GM23338 (cell line): ENCODE results near the gene SUGCT. TPM values are rescaled to one million over a fixed set of nuclear protein-coding genes. Genes with fewer than 3 reads are reported as not detected.

Source experiments
- ATAC-seq: fragments of 200-7000 bp; cut with Tn5 transposase; 3 replicates; pipeline ENCODE4 v1.9.1; 2020
- DNase-seq: peaks from one replicate; pipeline ENCODE4 v3.0.0-alpha.2; 2015; ENCODE audit warnings: low spot score
- H2AFZ ChIP-seq: fragments of 200-600 bp; sonication (generic); 2 replicates; pipeline ENCODE4 v1.8.0; 2016; ENCODE audit warnings: antibody characterized with exemption, mild to moderate bottlenecking, moderate library complexity
- H3F3A ChIP-seq: fragments of 200-600 bp; sonication (generic); replicated peaks from 2 replicates; pipeline ENCODE4 v1.8.0; 2017; ENCODE audit warnings: antibody characterized with exemption, mixed run types, low read depth
- H3K27ac ChIP-seq: fragments of 200-600 bp; sonication (generic); 2 replicates; pipeline ENCODE4 v1.6.1; 2016; ENCODE audit warnings: low read depth
- H3K27me3 ChIP-seq: fragments of 200-600 bp; sonication (generic); 2 replicates; pipeline ENCODE4 v1.8.0; 2016; ENCODE audit warnings: mild to moderate bottlenecking, mixed run types, moderate library complexity; ENCODE audit not compliant: insufficient read depth
- H3K36me3 ChIP-seq: fragments of 200-600 bp; sonication (generic); 2 replicates; pipeline ENCODE4 v1.8.0; 2016; ENCODE audit warnings: mild to moderate bottlenecking; ENCODE audit not compliant: insufficient read depth
- H3K4me1 ChIP-seq: fragments of 200-600 bp; sonication (generic); 2 replicates; pipeline ENCODE4 v1.8.0; 2016; ENCODE audit warnings: mild to moderate bottlenecking, moderate library complexity; ENCODE audit not compliant: insufficient read depth
- H3K4me2 ChIP-seq: fragments of 200-600 bp; sonication (generic); 2 replicates; pipeline ENCODE4 v1.7.1; 2017; ENCODE audit warnings: mixed run types
- H3K4me3 ChIP-seq: fragments of 200-600 bp; sonication (generic); 2 replicates; pipeline ENCODE4 v1.6.1; 2016; ENCODE audit warnings: mixed run types
- H3K79me2 ChIP-seq: fragments of 200-600 bp; sonication (generic); replicated peaks from 2 replicates; pipeline ENCODE4 v1.8.0; 2017; ENCODE audit warnings: mild to moderate bottlenecking; ENCODE audit not compliant: insufficient read depth
- H3K9me2 ChIP-seq: fragments of 200-600 bp; sonication (generic); 2 replicates; pipeline ENCODE4 v1.8.0; 2017; ENCODE audit not compliant: insufficient read depth
- H4K20me1 ChIP-seq: fragments of 200-600 bp; sonication (generic); replicated peaks from 2 replicates; pipeline ENCODE4 v1.8.0; 2017; ENCODE audit warnings: mild to moderate bottlenecking; ENCODE audit not compliant: insufficient read depth
- H3K27ac Mint-ChIP-seq: 2 replicates; pipeline ENCODE4 v1.8.0; 2020; ENCODE audit warnings: inconsistent platforms, mild to moderate bottlenecking, moderate library complexity, mixed read lengths
- H3K27me3 Mint-ChIP-seq: 3 replicates; pipeline ENCODE4 v1.8.0; 2022; ENCODE audit warnings: low read depth, mild to moderate bottlenecking, moderate library complexity, mixed read lengths, inconsistent platforms; ENCODE audit not compliant: insufficient read depth, poor library complexity
- H3K36me3 Mint-ChIP-seq: 3 replicates; pipeline ENCODE4 v1.8.0; 2021; ENCODE audit warnings: low read depth, mild to moderate bottlenecking, inconsistent platforms, moderate library complexity, mixed read lengths
- H3K4me1 Mint-ChIP-seq: 3 replicates; pipeline ENCODE4 v1.8.0; 2020; ENCODE audit warnings: mild to moderate bottlenecking, inconsistent platforms, mixed read lengths
- H3K4me3 Mint-ChIP-seq: 3 replicates; pipeline ENCODE4 v1.8.0; 2021; ENCODE audit warnings: moderate library complexity, mild to moderate bottlenecking, inconsistent platforms, mixed read lengths
- H3K9me3 Mint-ChIP-seq: 3 replicates; pipeline ENCODE4 v1.8.0; 2020; ENCODE audit warnings: moderate library complexity, mild to moderate bottlenecking, inconsistent platforms, mixed read lengths
- CREB1 ChIP-seq: fragments of 250-450 bp; sonication (Bioruptor Pico); IDR thresholded peaks from 2 replicates; pipeline ENCODE4 v1.5.0; 2020; ENCODE audit warnings: low read depth, mild to moderate bottlenecking, moderate library complexity
- CTCF ChIP-seq, 2 experiments: fragments of 200-600 bp in 1 of 2; sonication (generic) in 1 of 2; conservative IDR thresholded peaks; 2 replicates each; pipeline versions ENCODE4 v1.5.1 to v1.6.1; 2016 to 2017; ENCODE audit warnings: antibody characterized with exemption in 2 of 2, low read depth in 2 of 2, mild to moderate bottlenecking in 2 of 2, moderate library complexity in 1 of 2
- EZH2 ChIP-seq: fragments of 200-600 bp; sonication (generic); IDR thresholded peaks from one replicate; pipeline ENCODE4 v1.8.0; 2017; ENCODE audit warnings: antibody characterized with exemption, mild to moderate bottlenecking, low read depth; ENCODE audit not compliant: unreplicated experiment
- EZH2phosphoT487 ChIP-seq: fragments of 200-600 bp; sonication (generic); IDR thresholded peaks from one replicate; pipeline ENCODE4 v1.8.1; 2018; ENCODE audit warnings: antibody characterized with exemption; ENCODE audit not compliant: unreplicated experiment
- JUNB ChIP-seq: IDR thresholded peaks from one replicate; pipeline ENCODE4 v1.6.1; 2016; ENCODE audit warnings: antibody characterized with exemption; ENCODE audit not compliant: unreplicated experiment
- NANOG ChIP-seq: IDR thresholded peaks from 2 replicates; pipeline ENCODE4 v1.6.1; 2016; ENCODE audit warnings: antibody characterized with exemption, borderline replicate concordance
- POLR2AphosphoS5 ChIP-seq: IDR thresholded peaks from 2 replicates; pipeline ENCODE4 v1.6.1; 2016; ENCODE audit warnings: antibody characterized with exemption, low read depth
- REST ChIP-seq: IDR thresholded peaks from one replicate; pipeline ENCODE4 v1.6.1; 2018; ENCODE audit warnings: antibody characterized with exemption; ENCODE audit not compliant: unreplicated experiment
- ZNF114 ChIP-seq: fragments of 250-450 bp; sonication (Bioruptor Pico); IDR thresholded peaks from 2 replicates; pipeline ENCODE4 v1.5.0; 2020; ENCODE audit warnings: mild to moderate bottlenecking, moderate library complexity
- ZNF331 ChIP-seq: fragments of 250-450 bp; sonication (Bioruptor Pico); IDR thresholded peaks from 2 replicates; pipeline ENCODE4 v1.5.0; 2020; ENCODE audit warnings: low read depth, mild to moderate bottlenecking, moderate library complexity
- polyA plus RNA-seq: library from polyadenylated mRNA; unstranded; fragments of >200 nt; fragmentation: Nextera tagmentation; extraction: Ambion mirVana; gene quantifications from 2 replicates; pipeline ENCODE4 v1.2.1, GENCODE V29; 2016
- total RNA-seq: library from RNA; depleted of rRNA; stranded (reverse); fragments of >200 nt; shearing (Covaris generic); gene quantifications from 2 replicates; pipeline ENCODE4 v1.2.3, GENCODE V29; 2014

SUGCT gene
- total and polyA plus RNA-seq, 2 experiments from 2014 or later = 4.2 to 5.6 TPM

GRCh38 chr7:40447345-40447744, 312.5 kb downstream of the SUGCT start:
- Histone ChIP-seq H3K27ac (no peak overlapping the region), H3K4me2 (no peak overlapping the region), H4K20me1 (no peaks in the 10 kb centered on the region), H3K4me1 (no peaks in the 10 kb centered on the region), H3F3A (no peaks in the 10 kb centered on the region), H3K36me3 (no peaks in the 10 kb centered on the region), H3K79me2 (no peaks in the 10 kb centered on the region), H2AFZ (no peak overlapping the region), H3K27me3 (no peaks in the 10 kb centered on the region), H3K9me2 (no peaks in the 10 kb centered on the region), H3K4me3 (no peak overlapping the region)
- peak; percentile 50; the same call in 2 of the 3 replicates for ATAC-seq
- H3K27ac Mint-ChIP-seq = no peak overlapping the region
- no peak for TF ChIP-seq EZH2
- no peak for TF ChIP-seq POLR2AphosphoS5
- TF ChIP-seq CTCF (conservative IDR thresholded peaks at IDR 0.05; ENCODE audit: low read depth in 2 of 2) = peak; percentile 49 to 68
- no peak for TF ChIP-seq JUNB
- H3K27me3 Mint-ChIP-seq = no peaks in the 10 kb centered on the region
- no peaks in the 10 kb centered on the region for H3K9me3 Mint-ChIP-seq
- peak; percentile 43 for DNase-seq
- H3K4me1 Mint-ChIP-seq = no peaks in the 10 kb centered on the region
- no peak overlapping the region for H3K4me3 Mint-ChIP-seq
- no peaks in the 10 kb centered on the region for H3K36me3 Mint-ChIP-seq

- no peaks in the 10 kb centered on the region for H4K20me1 ChIP-seq
- peaks cover 8% of the 10 kb centered on the region for H3K4me1 Mint-ChIP-seq
- no peak for DNase-seq
- H3K4me3 ChIP-seq = no peak overlapping the region
- H3K9me2 ChIP-seq = no peaks in the 10 kb centered on the region; the same call in 1 of the 2 replicates
- H3F3A ChIP-seq = no peaks in the 10 kb centered on the region
- no peak overlapping the region for H3K27ac ChIP-seq
- H3K27me3 ChIP-seq = no peaks in the 10 kb centered on the region
- no peak overlapping the region for H2AFZ ChIP-seq
- no peak overlapping the region for H3K4me3 Mint-ChIP-seq
- H3K4me2 ChIP-seq = no peak overlapping the region
- H3K79me2 ChIP-seq = no peaks in the 10 kb centered on the region
- H3K27ac Mint-ChIP-seq = no peak overlapping the region
- H3K36me3 Mint-ChIP-seq = no peaks in the 10 kb centered on the region
- peaks cover 5% of the 10 kb centered on the region; the same call in 1 of the 2 replicates for H3K4me1 ChIP-seq
- no peaks in the 10 kb centered on the region for H3K9me3 Mint-ChIP-seq
- peaks cover 1% of the 10 kb centered on the region for H3K27me3 Mint-ChIP-seq
- no peaks in the 10 kb centered on the region for H3K36me3 ChIP-seq
- ATAC-seq = no peak
- TF ChIP-seq NANOG (no peak), EZH2phosphoT487 (no peak), REST (no peak), EZH2 (no peak), CTCF (conservative IDR thresholded peaks at IDR 0.05; ENCODE audit: low read depth in 2 of 2) (no peak), CREB1 (CRISPR knock-in tag) (no peak), JUNB (no peak), ZNF114 (CRISPR knock-in tag) (no peak), ZNF331 (CRISPR knock-in tag) (no peak)
Measured at GRCh38 chr7:40455485-40455884, 320.7 kb downstream of the SUGCT start.
